ENCODE results near the gene ASB18. TPM values are rescaled to one million over a fixed set of nuclear protein-coding genes. Genes with fewer than 3 reads are reported as not detected.

ASB18 gene
- total RNA-seq, 1 experiment from 2014 or later = 0.46 TPM

DNA sequence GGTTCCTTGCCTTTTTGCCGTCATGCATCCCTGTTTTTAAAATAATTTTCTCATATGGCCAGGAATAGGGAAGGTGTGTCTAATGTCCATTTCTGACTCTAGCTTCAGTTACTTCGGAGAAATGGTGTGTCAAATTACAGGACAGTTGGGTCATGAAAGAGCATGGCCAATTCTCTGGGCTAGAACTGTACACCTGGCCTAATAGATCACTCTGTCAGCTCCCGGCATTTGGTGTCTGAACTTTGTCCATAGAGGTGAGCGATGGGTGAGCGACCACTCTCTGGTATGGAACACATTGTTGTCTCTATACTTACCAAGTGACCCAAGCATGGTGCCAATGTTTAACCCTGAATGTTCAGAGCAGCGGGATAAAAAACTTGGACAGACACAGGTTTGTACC lies 38.3 kb upstream of the ASB18 start:
- no peaks in the 10 kb centered on the region for H3K79me2 ChIP-seq (ENCODE audit: low read depth)
- TF ChIP-seq, protein P1, sequence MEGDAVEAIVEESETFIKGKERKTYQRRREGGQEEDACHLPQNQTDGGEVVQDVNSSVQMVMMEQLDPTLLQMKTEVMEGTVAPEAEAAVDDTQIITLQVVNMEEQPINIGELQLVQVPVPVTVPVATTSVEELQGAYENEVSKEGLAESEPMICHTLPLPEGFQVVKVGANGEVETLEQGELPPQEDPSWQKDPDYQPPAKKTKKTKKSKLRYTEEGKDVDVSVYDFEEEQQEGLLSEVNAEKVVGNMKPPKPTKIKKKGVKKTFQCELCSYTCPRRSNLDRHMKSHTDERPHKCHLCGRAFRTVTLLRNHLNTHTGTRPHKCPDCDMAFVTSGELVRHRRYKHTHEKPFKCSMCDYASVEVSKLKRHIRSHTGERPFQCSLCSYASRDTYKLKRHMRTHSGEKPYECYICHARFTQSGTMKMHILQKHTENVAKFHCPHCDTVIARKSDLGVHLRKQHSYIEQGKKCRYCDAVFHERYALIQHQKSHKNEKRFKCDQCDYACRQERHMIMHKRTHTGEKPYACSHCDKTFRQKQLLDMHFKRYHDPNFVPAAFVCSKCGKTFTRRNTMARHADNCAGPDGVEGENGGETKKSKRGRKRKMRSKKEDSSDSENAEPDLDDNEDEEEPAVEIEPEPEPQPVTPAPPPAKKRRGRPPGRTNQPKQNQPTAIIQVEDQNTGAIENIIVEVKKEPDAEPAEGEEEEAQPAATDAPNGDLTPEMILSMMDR (conservative IDR thresholded peaks at IDR 0.05) = no peak
- TF ChIP-seq EZH2 (IDR thresholded peaks at IDR 0.05; ENCODE audit: low read depth) = no peak
- DNase-seq = no peak
- no peaks in the 10 kb centered on the region for H3K4me1 ChIP-seq (replicated peaks; ENCODE audit: insufficient read depth)
- H3K27ac ChIP-seq = no peak overlapping the region
- H2AFZ ChIP-seq = no peak overlapping the region
- H4K20me1 ChIP-seq (ENCODE audit: insufficient read depth) = no peaks in the 10 kb centered on the region
- peaks cover 70% of the 10 kb centered on the region for H3K27me3 ChIP-seq (ENCODE audit: insufficient read depth, low read depth)
- H3K4me3 ChIP-seq = no peak overlapping the region
- no peaks in the 10 kb centered on the region for H3F3A ChIP-seq (ENCODE audit: insufficient read depth, low read depth)
- no peaks in the 10 kb centered on the region for H3K9me2 ChIP-seq (ENCODE audit: insufficient read depth)
- no peak overlapping the region for H3K4me2 ChIP-seq
- intact Hi-C loops (cut with micrococcal nuclease; ENCODE audit: unreplicated experiment) = no loop called here
- CTCF ChIA-PET = interaction anchor here (0.6 kb wide), 1 partner anchor 524 kb away, joined by 16 read pairs; no protein-coding TSS in a partner anchor
- H3K36me3 ChIP-seq (ENCODE audit: low read depth) = no peaks in the 10 kb centered on the region
- POLR2A ChIA-PET (ENCODE audit: unreplicated experiment) = no interaction called here
- no peaks in the 10 kb centered on the region for H3K9me3 ChIP-seq (ENCODE audit: insufficient read depth, low read depth)
- no TSS peak for BruUV-seq (replicated peaks)

DNA sequence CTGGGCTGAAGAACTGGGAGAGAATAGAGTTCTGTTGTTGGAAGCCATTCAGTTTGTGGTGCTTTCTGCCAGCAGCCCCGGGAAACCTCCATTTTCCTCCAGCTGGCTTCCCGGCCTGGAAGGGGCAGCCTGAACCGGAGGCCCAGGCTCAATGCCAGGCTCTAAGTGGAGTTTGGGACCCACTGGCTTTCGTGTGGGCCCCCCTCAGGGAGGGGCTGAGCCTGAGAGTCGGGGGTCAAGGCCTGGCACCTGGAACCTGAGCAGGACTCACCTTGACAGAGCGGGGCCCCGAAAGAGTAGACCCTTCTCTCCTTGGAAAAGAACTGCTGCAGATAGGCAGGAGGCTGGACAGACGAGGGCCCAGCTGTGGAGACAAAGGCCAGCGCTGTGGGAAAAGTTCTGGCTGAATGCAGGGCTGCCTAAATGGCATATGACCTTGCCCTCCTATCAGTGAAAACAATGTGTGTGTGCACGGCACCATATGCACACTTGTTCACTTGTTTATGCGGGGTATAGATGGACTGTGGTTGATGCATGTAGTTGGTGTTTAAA lies 34.8 kb upstream of the ASB18 start:
- CTCF ChIA-PET = no interaction called here
- Histone ChIP-seq H3K27me3 (ENCODE audit: insufficient read depth, low read depth) (peaks cover 70% of the 10 kb centered on the region), H2AFZ (no peak overlapping the region), H3K79me2 (ENCODE audit: low read depth) (no peaks in the 10 kb centered on the region), H3K27ac (no peak overlapping the region), H3K36me3 (ENCODE audit: low read depth) (no peaks in the 10 kb centered on the region), H3K9me3 (ENCODE audit: insufficient read depth, low read depth) (no peaks in the 10 kb centered on the region), H3K4me2 (no peak overlapping the region), H3K4me3 (no peak overlapping the region), H3K9me2 (ENCODE audit: insufficient read depth) (no peaks in the 10 kb centered on the region), H4K20me1 (ENCODE audit: insufficient read depth) (no peaks in the 10 kb centered on the region), H3F3A (ENCODE audit: insufficient read depth, low read depth) (no peaks in the 10 kb centered on the region), H3K4me1 (replicated peaks; ENCODE audit: insufficient read depth) (no peaks in the 10 kb centered on the region)
- intact Hi-C loops (cut with micrococcal nuclease; ENCODE audit: unreplicated experiment) = no loop called here
- no peak for TF ChIP-seq EZH2 (IDR thresholded peaks at IDR 0.05; ENCODE audit: low read depth)
- TF ChIP-seq, protein P1 (conservative IDR thresholded peaks at IDR 0.05) = no peak
- POLR2A ChIA-PET (ENCODE audit: unreplicated experiment) = interaction anchor here (0.6 kb wide), 1 partner anchor 22 kb away, joined by 11 read pairs; no protein-coding TSS in a partner anchor
- no peak for DNase-seq
- BruUV-seq (replicated peaks) = no TSS peak

DNA sequence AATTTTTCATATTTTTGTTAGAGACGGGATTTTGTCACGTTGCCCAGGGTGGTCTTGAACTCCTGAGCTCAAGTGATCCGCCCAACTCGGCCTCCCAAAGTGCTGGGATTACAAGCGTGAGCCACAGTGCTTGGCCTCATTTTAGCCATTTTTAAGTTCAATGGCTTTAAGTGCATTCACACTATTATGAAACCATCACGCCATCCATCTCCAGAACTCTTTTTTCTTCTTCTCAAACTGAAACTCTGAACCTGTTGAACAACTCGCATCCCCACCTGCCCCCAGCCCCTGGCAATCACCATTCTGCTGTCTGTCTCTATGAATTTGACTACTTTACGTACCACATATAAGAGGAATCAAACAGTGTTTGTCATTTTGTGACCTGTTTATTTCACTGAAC lies 31.3 kb upstream of the ASB18 start:
- Histone ChIP-seq H3F3A (ENCODE audit: insufficient read depth, low read depth) (no peaks in the 10 kb centered on the region), H3K27ac (no peak overlapping the region), H4K20me1 (ENCODE audit: insufficient read depth) (no peaks in the 10 kb centered on the region), H3K4me3 (no peak overlapping the region), H3K27me3 (ENCODE audit: insufficient read depth, low read depth) (peaks cover 75% of the 10 kb centered on the region), H3K9me2 (ENCODE audit: insufficient read depth) (no peaks in the 10 kb centered on the region), H3K36me3 (ENCODE audit: low read depth) (no peaks in the 10 kb centered on the region), H3K4me1 (replicated peaks; ENCODE audit: insufficient read depth) (no peaks in the 10 kb centered on the region), H3K79me2 (ENCODE audit: low read depth) (no peaks in the 10 kb centered on the region), H3K4me2 (no peak overlapping the region), H2AFZ (no peak overlapping the region), H3K9me3 (ENCODE audit: insufficient read depth, low read depth) (no peaks in the 10 kb centered on the region)
- intact Hi-C loops (cut with micrococcal nuclease; ENCODE audit: unreplicated experiment) = no loop called here
- BruUV-seq (replicated peaks) = no TSS peak
- DNase-seq = no peak
- CTCF ChIA-PET = no interaction called here
- POLR2A ChIA-PET (ENCODE audit: unreplicated experiment) = no interaction called here
- TF ChIP-seq, protein P1 (conservative IDR thresholded peaks at IDR 0.05) = no peak
- no peak for TF ChIP-seq EZH2 (IDR thresholded peaks at IDR 0.05; ENCODE audit: low read depth)
